Astrocyte (in vitro differentiated cells and primary cell): Measurements from ENCODE around the gene CNKSR1.

ENCODE experiments used
- EZH2 ChIP-seq: IDR thresholded peaks from 2 replicates; pipeline ENCODE4 v1.6.1; 2012; ENCODE audit warnings: mild to moderate bottlenecking, low read length, inconsistent platforms; ENCODE audit not compliant: insufficient read depth
- TF ChIP-seq, protein P1 (sequence below): IDR thresholded peaks from 2 replicates; pipeline ENCODE4 v1.5.1; 2011; ENCODE audit warnings: low read depth, mild to moderate bottlenecking, inconsistent platforms, low read length, moderate library complexity; ENCODE audit not compliant: insufficient read depth

DNA sequence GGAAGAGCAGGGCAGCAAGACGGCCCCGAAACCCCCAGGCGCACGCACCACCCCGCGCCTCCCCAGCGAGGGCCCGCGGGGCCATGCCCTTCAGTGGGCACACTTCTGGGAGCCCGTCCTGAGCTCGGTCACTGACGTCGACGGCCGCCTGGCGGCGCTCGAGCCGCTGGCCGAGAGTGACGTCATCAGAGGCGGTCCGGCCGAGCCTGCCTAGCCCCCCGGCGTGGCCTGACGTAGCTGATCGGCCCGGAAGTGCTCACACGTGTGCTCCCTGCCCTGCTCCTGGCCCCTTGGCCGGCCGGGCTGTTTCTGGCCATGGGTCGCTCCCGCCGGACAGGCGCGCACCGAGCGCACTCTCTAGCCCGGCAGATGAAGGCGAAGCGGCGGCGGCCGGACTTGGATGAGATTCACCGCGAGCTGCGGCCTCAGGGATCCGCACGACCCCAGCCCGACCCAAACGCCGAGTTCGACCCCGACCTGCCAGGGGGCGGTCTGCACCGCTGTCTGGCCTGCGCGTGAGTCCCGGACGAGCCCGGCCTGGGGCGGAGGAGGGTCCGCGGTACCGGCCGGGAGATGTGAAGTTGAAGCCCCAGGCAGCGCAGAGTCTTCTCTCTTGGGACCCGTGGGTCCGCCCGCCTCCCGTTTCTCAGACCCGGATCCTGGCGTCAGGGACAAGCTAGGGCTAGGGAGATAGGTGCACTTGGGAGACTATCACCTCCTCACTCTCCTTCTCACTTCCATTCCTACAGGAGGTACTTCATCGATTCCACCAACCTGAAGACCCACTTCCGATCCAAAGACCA, 7.4 kb upstream of the CNKSR1 start, which contains the start of gene ZNF593:
- TF ChIP-seq, protein P1, sequence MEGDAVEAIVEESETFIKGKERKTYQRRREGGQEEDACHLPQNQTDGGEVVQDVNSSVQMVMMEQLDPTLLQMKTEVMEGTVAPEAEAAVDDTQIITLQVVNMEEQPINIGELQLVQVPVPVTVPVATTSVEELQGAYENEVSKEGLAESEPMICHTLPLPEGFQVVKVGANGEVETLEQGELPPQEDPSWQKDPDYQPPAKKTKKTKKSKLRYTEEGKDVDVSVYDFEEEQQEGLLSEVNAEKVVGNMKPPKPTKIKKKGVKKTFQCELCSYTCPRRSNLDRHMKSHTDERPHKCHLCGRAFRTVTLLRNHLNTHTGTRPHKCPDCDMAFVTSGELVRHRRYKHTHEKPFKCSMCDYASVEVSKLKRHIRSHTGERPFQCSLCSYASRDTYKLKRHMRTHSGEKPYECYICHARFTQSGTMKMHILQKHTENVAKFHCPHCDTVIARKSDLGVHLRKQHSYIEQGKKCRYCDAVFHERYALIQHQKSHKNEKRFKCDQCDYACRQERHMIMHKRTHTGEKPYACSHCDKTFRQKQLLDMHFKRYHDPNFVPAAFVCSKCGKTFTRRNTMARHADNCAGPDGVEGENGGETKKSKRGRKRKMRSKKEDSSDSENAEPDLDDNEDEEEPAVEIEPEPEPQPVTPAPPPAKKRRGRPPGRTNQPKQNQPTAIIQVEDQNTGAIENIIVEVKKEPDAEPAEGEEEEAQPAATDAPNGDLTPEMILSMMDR: peak; percentile 57
- no peak for TF ChIP-seq EZH2
